ENCODE measurements around the gene DOCK2.

GRCh38 chr5:169905017-169905416, 267.9 kb downstream of the DOCK2 start:
- TF ChIP-seq CTCF (conservative IDR thresholded peaks at IDR 0.05; ENCODE audit: low read length) (no peak), EZH2phosphoT487 (IDR thresholded peaks at IDR 0.05; ENCODE audit: borderline replicate concordance, low read depth, low read length) (no peak)

Data from OCI-LY7 (cell line).